Measurements from ENCODE around the gene MRFAP1L1.
"Not testable (repeated sequence)": the region's sequence is repeated elsewhere in the genome, so short reads cannot be mapped to it uniquely, and the experiment has no call there.

MRFAP1L1 gene

GRCh38 chr4:6709230-6710114, at the start of gene MRFAP1L1:
MRFAP1L1 (minus strand) TSS chr4:6709865; CDS start chr4:6709629, 236 bp downstream.
- H3K4me3 ChIP-seq (ENCODE audit: low read length) = peak within 1 kb of the TSS; percentile 94
- H2AFZ ChIP-seq (ENCODE audit: low read depth, low read length) = peak within 1 kb of the TSS; percentile 69
- H3K9me3 ChIP-seq (ENCODE audit: insufficient read depth, low read length) = no peaks in the 10 kb centered on the region
- H3K27ac ChIP-seq (ENCODE audit: low read length) = peak within 1 kb of the TSS; percentile 72
- peak within 1 kb of the TSS; percentile 89 for H3K4me2 ChIP-seq (ENCODE audit: low read length)
- peaks cover 23% of the 10 kb centered on the region for H3K4me1 ChIP-seq (ENCODE audit: low read length)
- TF ChIP-seq EZH2phosphoT487 (IDR thresholded peaks at IDR 0.05; ENCODE audit: low read depth) = no peak
- TF ChIP-seq CTCF (IDR thresholded peaks at IDR 0.05; ENCODE audit: low read depth, low read length) = no peak
- peaks cover 32% of the 10 kb centered on the region for H3K36me3 ChIP-seq (replicated peaks; ENCODE audit: low read depth, low read length)
- no peaks in the 10 kb centered on the region for H4K20me1 ChIP-seq (ENCODE audit: insufficient read depth, low read length)
- peak within 1 kb of the TSS; percentile 85 for H3K9ac ChIP-seq (ENCODE audit: low read length)
- no peaks in the 10 kb centered on the region for H3K27me3 ChIP-seq (ENCODE audit: low read depth, low read length)
- H3K79me2 ChIP-seq (ENCODE audit: low read length) = peaks cover 50% of the 10 kb centered on the region

GRCh38 chr4:6758728-6759127, 49.1 kb upstream of the MRFAP1L1 start:
- no peak overlapping the region for H3K9ac ChIP-seq (ENCODE audit: low read length)
- H3K27ac ChIP-seq (ENCODE audit: low read length) = no peak overlapping the region
- H3K9me3 ChIP-seq (ENCODE audit: insufficient read depth, low read length) = no peaks in the 10 kb centered on the region
- TF ChIP-seq EZH2phosphoT487 (IDR thresholded peaks at IDR 0.05; ENCODE audit: low read depth) (no peak), CTCF (IDR thresholded peaks at IDR 0.05; ENCODE audit: low read depth, low read length) (no peak)
- H3K79me2 ChIP-seq (ENCODE audit: low read length) = no peaks in the 10 kb centered on the region
- no peak overlapping the region for H3K4me2 ChIP-seq (ENCODE audit: low read length)
- no peaks in the 10 kb centered on the region for H3K36me3 ChIP-seq (replicated peaks; ENCODE audit: low read depth, low read length)
- no peaks in the 10 kb centered on the region for H3K27me3 ChIP-seq (ENCODE audit: low read depth, low read length)
- no peak overlapping the region for H2AFZ ChIP-seq (ENCODE audit: low read depth, low read length)
- peaks cover 4% of the 10 kb centered on the region for H3K4me1 ChIP-seq (ENCODE audit: low read length)
- no peaks in the 10 kb centered on the region for H4K20me1 ChIP-seq (ENCODE audit: insufficient read depth, low read length)
- no peak overlapping the region for H3K4me3 ChIP-seq (ENCODE audit: low read length)

- H3K4me1 ChIP-seq (ENCODE audit: low read length); H3K9ac ChIP-seq (ENCODE audit: low read length); H3K4me3 ChIP-seq (ENCODE audit: low read length); H3K9me3 ChIP-seq (ENCODE audit: insufficient read depth, low read length); H3K27me3 ChIP-seq (ENCODE audit: low read depth, low read length); H4K20me1 ChIP-seq (ENCODE audit: insufficient read depth, low read length); H3K79me2 ChIP-seq (ENCODE audit: low read length); H3K27ac ChIP-seq (ENCODE audit: low read length); H2AFZ ChIP-seq (ENCODE audit: low read depth, low read length); H3K4me2 ChIP-seq (ENCODE audit: low read length); H3K36me3 ChIP-seq (replicated peaks; ENCODE audit: low read depth, low read length): not testable (repeated sequence)
Observed at GRCh38 chr4:6756345-6756744, 46.7 kb upstream of the MRFAP1L1 start.

- no peaks in the 10 kb centered on the region for H3K27me3 ChIP-seq (ENCODE audit: low read depth, low read length)
- no peaks in the 10 kb centered on the region for H3K36me3 ChIP-seq (replicated peaks; ENCODE audit: low read depth, low read length)
- H3K79me2 ChIP-seq (ENCODE audit: low read length) = no peaks in the 10 kb centered on the region
- H3K9ac ChIP-seq (ENCODE audit: low read length) = no peak overlapping the region
- H2AFZ ChIP-seq (ENCODE audit: low read depth, low read length) = no peak overlapping the region
- H3K4me2 ChIP-seq (ENCODE audit: low read length) = no peak overlapping the region
- H3K4me3 ChIP-seq (ENCODE audit: low read length) = no peak overlapping the region
- peaks cover 4% of the 10 kb centered on the region for H3K4me1 ChIP-seq (ENCODE audit: low read length)
- no peaks in the 10 kb centered on the region for H3K9me3 ChIP-seq (ENCODE audit: insufficient read depth, low read length)
- no peak for TF ChIP-seq EZH2phosphoT487 (IDR thresholded peaks at IDR 0.05; ENCODE audit: low read depth)
- TF ChIP-seq CTCF (IDR thresholded peaks at IDR 0.05; ENCODE audit: low read depth, low read length) = no peak
- H4K20me1 ChIP-seq (ENCODE audit: insufficient read depth, low read length) = no peaks in the 10 kb centered on the region
- H3K27ac ChIP-seq (ENCODE audit: low read length) = no peak overlapping the region
Observed at GRCh38 chr4:6755088-6755753, 45.6 kb upstream of the MRFAP1L1 start.

Measured in OCI-LY3 (cell line).